Measurements from ENCODE around the gene ITGAD.

The ITGAD gene

GRCh38 chr16:31365131-31365865 is 27.8 kb upstream of the ITGAD start:
- H3K4me3 ChIP-seq (ENCODE audit: insufficient read depth, low read depth, low read length): no peak overlapping the region
- H3K9me3 ChIP-seq (ENCODE audit: control insufficient read depth, low read length): no peaks in the 10 kb centered on the region
- 90 to 92% methylated on average over 7 of the region's 7 CpGs for WGBS, 2 experiments
- no peak overlapping the region for H3K27ac ChIP-seq (ENCODE audit: insufficient read depth, low read depth, low read length, poor library complexity, severe bottlenecking)
- H3K36me3 ChIP-seq (ENCODE audit: control insufficient read depth, insufficient read depth, low read length): no peaks in the 10 kb centered on the region
- H3K4me1 ChIP-seq (ENCODE audit: control insufficient read depth, insufficient read depth, low read length): no peaks in the 10 kb centered on the region
- no peaks in the 10 kb centered on the region for H3K27me3 ChIP-seq (ENCODE audit: control insufficient read depth, insufficient read depth, low read length, poor library complexity, severe bottlenecking)

- no peak overlapping the region for H3K4me3 ChIP-seq (ENCODE audit: insufficient read depth, low read depth, low read length)
- no peaks in the 10 kb centered on the region for H3K9me3 ChIP-seq (ENCODE audit: control insufficient read depth, low read length)
- no peaks in the 10 kb centered on the region for H3K4me1 ChIP-seq (ENCODE audit: control insufficient read depth, insufficient read depth, low read length)
- WGBS, 2 experiments: 88 to 95% methylated on average over 3 of the region's 3 CpGs
- H3K27me3 ChIP-seq (ENCODE audit: control insufficient read depth, insufficient read depth, low read length, poor library complexity, severe bottlenecking): no peaks in the 10 kb centered on the region
- H3K27ac ChIP-seq (ENCODE audit: insufficient read depth, low read depth, low read length, poor library complexity, severe bottlenecking): no peak overlapping the region
- H3K36me3 ChIP-seq (ENCODE audit: control insufficient read depth, insufficient read depth, low read length): no peaks in the 10 kb centered on the region
These were observed 25.3 kb upstream of the ITGAD start for GRCh38 chr16:31367853-31368252.

DNA sequence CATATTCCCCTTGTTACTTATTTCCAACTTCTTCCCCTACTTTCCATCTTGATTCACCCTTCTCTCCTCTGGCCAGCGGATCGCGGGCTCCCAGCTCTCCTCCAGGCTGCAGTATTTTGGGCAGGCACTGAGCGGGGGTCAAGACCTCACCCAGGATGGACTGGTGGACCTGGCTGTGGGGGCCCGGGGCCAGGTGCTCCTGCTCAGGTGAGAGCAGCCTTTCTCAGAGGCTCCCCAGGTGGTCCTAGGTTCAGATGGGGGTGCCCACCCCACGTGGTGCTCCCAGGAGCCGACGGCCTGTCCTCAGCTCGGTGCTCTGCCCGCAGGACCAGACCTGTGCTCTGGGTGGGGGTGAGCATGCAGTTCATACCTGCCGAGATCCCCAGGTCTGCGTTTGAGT is 22.1 kb upstream of the ITGAD start:
- Histone ChIP-seq H3K4me3 (ENCODE audit: insufficient read depth, low read depth, low read length) (no peak overlapping the region), H3K27me3 (ENCODE audit: control insufficient read depth, insufficient read depth, low read length, poor library complexity, severe bottlenecking) (no peaks in the 10 kb centered on the region), H3K27ac (ENCODE audit: insufficient read depth, low read depth, low read length, poor library complexity, severe bottlenecking) (no peak overlapping the region), H3K4me1 (ENCODE audit: control insufficient read depth, insufficient read depth, low read length) (no peaks in the 10 kb centered on the region), H3K36me3 (ENCODE audit: control insufficient read depth, insufficient read depth, low read length) (no peaks in the 10 kb centered on the region), H3K9me3 (ENCODE audit: control insufficient read depth, low read length) (no peaks in the 10 kb centered on the region)
- 92 to 94% methylated on average over 12 of the region's 12 CpGs for WGBS, 2 experiments

GRCh38 chr16:31371619-31372484 is 21.3 kb upstream of the ITGAD start:
- WGBS, 2 experiments: 91 to 93% methylated on average over 42 of the region's 42 CpGs
- Histone ChIP-seq H3K4me3 (ENCODE audit: insufficient read depth, low read depth, low read length) (no peak overlapping the region), H3K4me1 (ENCODE audit: control insufficient read depth, insufficient read depth, low read length) (no peaks in the 10 kb centered on the region), H3K9me3 (ENCODE audit: control insufficient read depth, low read length) (no peaks in the 10 kb centered on the region), H3K36me3 (ENCODE audit: control insufficient read depth, insufficient read depth, low read length) (no peaks in the 10 kb centered on the region), H3K27me3 (ENCODE audit: control insufficient read depth, insufficient read depth, low read length, poor library complexity, severe bottlenecking) (no peaks in the 10 kb centered on the region), H3K27ac (ENCODE audit: insufficient read depth, low read depth, low read length, poor library complexity, severe bottlenecking) (no peak overlapping the region)

DNA sequence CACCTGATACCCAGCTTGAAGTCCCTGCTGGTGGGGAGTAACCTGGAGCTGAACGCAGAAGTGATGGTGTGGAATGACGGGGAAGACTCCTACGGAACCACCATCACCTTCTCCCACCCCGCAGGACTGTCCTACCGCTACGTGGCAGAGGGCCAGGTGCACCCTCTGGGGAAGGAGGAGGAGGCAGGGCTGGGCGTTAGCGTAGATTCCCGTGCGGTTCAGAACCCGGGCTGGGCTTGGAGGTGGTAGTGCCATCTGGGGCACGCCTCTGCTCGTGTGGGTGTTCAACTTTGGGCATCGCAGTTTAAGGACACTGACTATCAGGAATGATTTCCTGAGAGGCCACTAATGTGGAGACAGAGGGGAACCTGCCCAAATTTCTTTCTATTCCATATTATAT is 19.9 kb upstream of the ITGAD start:
- H3K36me3 ChIP-seq (ENCODE audit: control insufficient read depth, insufficient read depth, low read length): no peaks in the 10 kb centered on the region
- H3K27me3 ChIP-seq (ENCODE audit: control insufficient read depth, insufficient read depth, low read length, poor library complexity, severe bottlenecking): no peaks in the 10 kb centered on the region
- no peak overlapping the region for H3K4me3 ChIP-seq (ENCODE audit: insufficient read depth, low read depth, low read length)
- H3K27ac ChIP-seq (ENCODE audit: insufficient read depth, low read depth, low read length, poor library complexity, severe bottlenecking): no peak overlapping the region
- WGBS, 2 experiments: 91 to 92% methylated on average over 13 to 14 of the region's 14 CpGs
- no peaks in the 10 kb centered on the region for H3K4me1 ChIP-seq (ENCODE audit: control insufficient read depth, insufficient read depth, low read length)
- H3K9me3 ChIP-seq (ENCODE audit: control insufficient read depth, low read length): no peaks in the 10 kb centered on the region

GRCh38 chr16:31375231-31375630 is 17.9 kb upstream of the ITGAD start:
- 89 to 90% methylated on average over 5 of the region's 5 CpGs for WGBS, 2 experiments

GRCh38 chr16:31376705-31377104 is 16.4 kb upstream of the ITGAD start:
- H3K27me3 ChIP-seq (ENCODE audit: control insufficient read depth, insufficient read depth, low read length, poor library complexity, severe bottlenecking): no peaks in the 10 kb centered on the region
- 86 to 87% methylated on average over 8 of the region's 8 CpGs for WGBS, 2 experiments

More at GRCh38 chr16:31375231-31375630, 17.9 kb upstream of the ITGAD start:
- no peak overlapping the region for H3K4me3 ChIP-seq (ENCODE audit: insufficient read depth, low read depth, low read length)
- H3K9me3 ChIP-seq (ENCODE audit: control insufficient read depth, low read length): no peaks in the 10 kb centered on the region
- H3K36me3 ChIP-seq (ENCODE audit: control insufficient read depth, insufficient read depth, low read length): no peaks in the 10 kb centered on the region
- H3K27ac ChIP-seq (ENCODE audit: insufficient read depth, low read depth, low read length, poor library complexity, severe bottlenecking): no peak overlapping the region
- H3K27me3 ChIP-seq (ENCODE audit: control insufficient read depth, insufficient read depth, low read length, poor library complexity, severe bottlenecking): no peaks in the 10 kb centered on the region
- H3K4me1 ChIP-seq (ENCODE audit: control insufficient read depth, insufficient read depth, low read length): no peaks in the 10 kb centered on the region

GRCh38 chr16:31377210-31377903 is 15.8 kb upstream of the ITGAD start:
- no peaks in the 10 kb centered on the region for H3K27me3 ChIP-seq (ENCODE audit: control insufficient read depth, insufficient read depth, low read length, poor library complexity, severe bottlenecking)
- no peak overlapping the region for H3K4me3 ChIP-seq (ENCODE audit: insufficient read depth, low read depth, low read length)
- H3K9me3 ChIP-seq (ENCODE audit: control insufficient read depth, low read length): no peaks in the 10 kb centered on the region
- H3K27ac ChIP-seq (ENCODE audit: insufficient read depth, low read depth, low read length, poor library complexity, severe bottlenecking): no peak overlapping the region
- no peaks in the 10 kb centered on the region for H3K36me3 ChIP-seq (ENCODE audit: control insufficient read depth, insufficient read depth, low read length)
- no peaks in the 10 kb centered on the region for H3K4me1 ChIP-seq (ENCODE audit: control insufficient read depth, insufficient read depth, low read length)
- WGBS, 2 experiments: 87 to 91% methylated on average over 7 of the region's 7 CpGs

More at GRCh38 chr16:31376705-31377104, 16.4 kb upstream of the ITGAD start:
- no peaks in the 10 kb centered on the region for H3K36me3 ChIP-seq (ENCODE audit: control insufficient read depth, insufficient read depth, low read length)
- H3K4me3 ChIP-seq (ENCODE audit: insufficient read depth, low read depth, low read length): no peak overlapping the region
- H3K9me3 ChIP-seq (ENCODE audit: control insufficient read depth, low read length): no peaks in the 10 kb centered on the region
- no peaks in the 10 kb centered on the region for H3K4me1 ChIP-seq (ENCODE audit: control insufficient read depth, insufficient read depth, low read length)
- H3K27ac ChIP-seq (ENCODE audit: insufficient read depth, low read depth, low read length, poor library complexity, severe bottlenecking): no peak overlapping the region

DNA sequence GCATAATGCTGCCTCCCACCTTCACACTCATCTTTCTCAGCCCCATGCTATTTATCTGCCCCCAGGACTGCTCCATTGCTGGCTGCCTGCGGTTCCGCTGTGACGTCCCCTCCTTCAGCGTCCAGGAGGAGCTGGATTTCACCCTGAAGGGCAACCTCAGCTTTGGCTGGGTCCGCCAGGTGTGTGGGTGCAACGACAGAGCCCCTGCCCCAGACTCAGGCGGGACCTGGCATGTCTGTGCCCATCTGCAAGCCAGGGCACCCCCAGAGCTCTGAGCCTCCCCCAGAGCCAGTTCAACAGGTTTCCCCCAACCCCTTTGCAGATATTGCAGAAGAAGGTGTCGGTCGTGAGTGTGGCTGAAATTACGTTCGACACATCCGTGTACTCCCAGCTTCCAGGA is 12.9 kb upstream of the ITGAD start:
- Histone ChIP-seq H3K36me3 (ENCODE audit: control insufficient read depth, insufficient read depth, low read length) (no peaks in the 10 kb centered on the region), H3K4me3 (ENCODE audit: insufficient read depth, low read depth, low read length) (no peak overlapping the region), H3K9me3 (ENCODE audit: control insufficient read depth, low read length) (no peaks in the 10 kb centered on the region), H3K4me1 (ENCODE audit: control insufficient read depth, insufficient read depth, low read length) (no peaks in the 10 kb centered on the region), H3K27ac (ENCODE audit: insufficient read depth, low read depth, low read length, poor library complexity, severe bottlenecking) (no peak overlapping the region), H3K27me3 (ENCODE audit: control insufficient read depth, insufficient read depth, low read length, poor library complexity, severe bottlenecking) (no peaks in the 10 kb centered on the region)
- 88 to 92% methylated on average over 10 to 12 of the region's 12 CpGs for WGBS, 2 experiments

All from ectodermal cell (in vitro differentiated cells).